GM20431 (cell line): ENCODE data around the gene PDE6B.
"Not testable (repeated sequence)": the region's sequence is repeated elsewhere in the genome, so short reads cannot be mapped to it uniquely, and the experiment has no call there.

Source experiments
- in situ Hi-C: fragments of 300-500 bp; cut with MseI, MboI; formaldehyde crosslinking; loops from one replicate; pipeline ENCODE4 v1.15.0; 2020; ENCODE audit warnings: low sequenced_read_pairs; ENCODE audit not compliant: unreplicated experiment

The PDE6B gene

GRCh38 chr4:680928-681645, 55.7 kb downstream of the PDE6B start:
- in situ Hi-C loops = no loop called here

- in situ Hi-C loops = no loop called here
Measured at GRCh38 chr4:681736-682451, 56.5 kb downstream of the PDE6B start.

- in situ Hi-C loops = no loop called here
Measured at GRCh38 chr4:682490-683172, 57.3 kb downstream of the PDE6B start.

GRCh38 chr4:683247-683897, 58.0 kb downstream of the PDE6B start:
- in situ Hi-C loops = no loop called here

- in situ Hi-C loops = no loop called here
Measured at GRCh38 chr4:683982-684622, 58.7 kb downstream of the PDE6B start.

DNA sequence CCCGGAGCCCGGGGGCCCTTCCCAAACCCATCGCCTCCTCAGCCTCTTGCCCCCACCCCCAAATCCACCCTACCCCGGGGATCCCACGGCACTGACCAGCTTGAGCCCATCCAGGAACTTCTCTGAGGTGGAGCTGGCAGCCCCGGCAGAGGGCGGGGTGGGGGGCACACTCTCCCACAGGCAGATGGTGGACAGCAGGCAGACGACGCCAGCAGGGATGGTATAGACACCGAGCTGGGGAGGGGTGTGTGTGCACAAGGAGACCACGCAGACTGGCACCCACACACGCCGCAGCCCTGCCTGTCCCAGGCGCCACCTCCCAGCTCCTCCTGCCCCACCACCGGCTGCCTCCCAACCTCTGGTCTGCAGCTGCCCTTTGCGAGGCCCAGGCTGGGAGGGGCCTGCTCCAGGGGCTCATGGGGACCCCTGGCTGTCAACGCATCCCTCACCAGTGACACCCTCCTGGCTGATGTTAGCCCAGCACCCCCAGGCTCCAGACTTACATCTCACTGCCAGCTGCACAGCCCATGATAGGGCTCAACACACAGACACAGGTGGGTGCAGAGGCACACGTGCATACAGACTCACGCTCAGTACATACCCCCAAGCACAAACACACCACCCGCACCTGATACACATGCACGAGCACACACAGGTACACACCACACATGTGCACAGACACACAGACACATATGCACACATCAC, 59.4 kb downstream of the PDE6B start:
- in situ Hi-C loops = no loop called here

DNA sequence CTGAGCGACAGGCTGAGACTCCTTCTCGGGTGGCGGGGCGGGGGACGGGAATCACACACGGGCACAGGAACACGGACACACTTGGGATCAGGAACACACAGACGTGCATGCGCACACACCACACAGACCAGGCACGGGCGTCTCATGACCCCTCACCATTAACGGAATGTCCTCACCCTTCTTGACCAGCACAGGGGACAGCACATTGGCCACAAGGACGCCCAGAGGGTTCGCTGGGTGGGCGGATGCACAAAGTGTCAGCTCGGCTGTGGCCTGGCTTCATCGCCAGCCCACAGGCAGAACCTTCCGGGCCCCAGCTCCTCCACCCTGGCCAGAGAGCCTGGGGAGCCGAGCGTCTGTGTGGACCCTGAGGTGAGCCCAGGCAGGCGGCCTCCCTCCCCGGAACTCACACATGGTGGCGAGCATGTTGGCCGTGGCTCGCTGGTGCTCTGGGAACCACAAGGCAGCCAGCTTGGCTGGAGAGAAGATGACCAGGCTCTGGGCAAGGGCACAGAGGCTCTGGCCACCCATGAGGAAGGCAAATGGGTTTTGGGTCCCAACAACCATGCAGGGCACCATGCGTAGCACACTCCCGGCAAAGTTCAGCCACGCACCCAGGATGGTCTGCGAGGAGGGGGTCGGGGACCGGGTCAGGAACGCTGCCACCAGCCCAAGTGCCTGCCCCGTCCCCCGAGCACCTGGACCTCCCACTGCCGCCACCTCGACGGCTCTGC, 60.5 kb downstream of the PDE6B start:
- in situ Hi-C loops = no loop called here

DNA sequence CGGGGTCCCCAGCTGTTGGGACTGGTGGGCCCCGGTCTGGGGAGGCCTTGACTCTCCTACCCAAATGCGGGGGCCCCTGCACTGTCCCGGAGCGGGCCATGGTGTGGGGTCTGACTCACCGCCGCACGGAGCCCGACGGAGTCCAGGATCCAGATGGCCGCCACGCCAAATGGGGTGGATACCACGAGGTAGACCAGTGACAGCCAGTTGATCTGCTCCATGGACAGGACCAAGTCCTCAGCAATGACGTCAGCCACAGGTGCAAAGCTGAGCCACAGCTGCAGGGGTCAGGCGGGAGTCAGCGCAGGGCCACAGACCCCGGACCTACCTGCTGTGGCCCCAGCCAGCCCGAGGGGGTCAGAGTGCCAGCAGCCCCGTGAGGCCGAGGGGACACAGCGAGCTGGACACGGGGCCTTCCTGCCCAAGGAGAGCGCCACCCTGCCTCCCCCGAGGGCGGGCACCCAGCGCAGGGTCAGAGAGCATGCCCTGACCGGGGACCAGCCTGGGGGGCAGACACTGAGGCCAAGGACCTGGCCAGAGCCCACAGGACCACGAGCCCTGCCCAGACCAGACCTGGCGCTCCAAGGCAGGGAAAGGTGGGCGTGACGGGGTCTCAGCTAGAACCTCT, 61.2 kb downstream of the PDE6B start:
- in situ Hi-C loops = no loop called here

GRCh38 chr4:687048-687970, 61.9 kb downstream of the PDE6B start:
- in situ Hi-C loops = no loop called here

DNA sequence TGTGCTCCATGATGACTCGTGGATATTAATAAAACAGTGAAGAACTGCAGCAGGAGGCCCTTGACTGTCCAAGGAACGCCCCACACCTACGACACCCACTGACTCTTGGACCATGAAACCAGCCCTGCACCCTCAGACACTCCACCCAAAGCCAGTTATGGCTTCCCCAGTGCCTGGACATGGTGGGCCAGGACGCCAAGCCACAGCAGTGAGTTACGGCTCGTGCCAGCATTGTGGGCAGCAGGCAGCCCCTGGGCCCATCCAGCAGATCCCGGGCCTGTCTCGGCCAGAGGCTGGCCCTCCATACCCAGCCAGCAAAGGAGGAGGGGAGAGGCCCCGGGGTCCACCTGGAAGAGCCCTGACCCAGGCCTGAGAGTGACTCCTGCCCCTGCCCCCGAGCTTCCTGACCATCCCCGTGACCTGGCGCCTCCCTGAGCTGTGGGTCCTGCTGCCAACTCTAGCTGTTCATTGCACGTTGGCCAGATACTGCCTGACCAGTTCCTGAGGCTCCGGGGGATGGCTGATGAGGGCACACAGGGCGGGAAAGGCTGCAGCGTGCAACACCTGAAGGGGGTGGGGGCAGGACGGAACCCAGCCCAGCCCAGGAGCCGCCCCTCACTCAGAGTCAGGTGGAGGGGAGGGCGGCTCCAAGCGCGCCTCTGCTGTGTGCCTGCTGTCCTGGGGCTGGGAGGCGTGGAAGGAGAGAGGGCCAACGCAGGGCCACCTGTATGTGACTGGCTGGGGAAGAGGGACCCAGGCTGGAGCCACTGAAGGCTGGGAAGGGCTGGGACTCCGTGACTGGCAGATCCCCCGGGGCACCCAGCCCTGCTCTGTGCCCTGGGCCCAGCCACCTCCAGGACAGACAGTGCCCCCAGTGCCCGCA, 62.8 kb downstream of the PDE6B start:
- in situ Hi-C loops = no loop called here

GRCh38 chr4:688854-689681, 63.7 kb downstream of the PDE6B start, which contains the start of gene SLC49A3:
Gene SLC49A3 (minus strand): TSS chr4:689151. CDS start chr4:689127, 24 bp downstream.
- in situ Hi-C loops = no loop called here

- in situ Hi-C loops = no loop called here
Measured at GRCh38 chr4:689723-690122, 64.3 kb downstream of the PDE6B start.

DNA sequence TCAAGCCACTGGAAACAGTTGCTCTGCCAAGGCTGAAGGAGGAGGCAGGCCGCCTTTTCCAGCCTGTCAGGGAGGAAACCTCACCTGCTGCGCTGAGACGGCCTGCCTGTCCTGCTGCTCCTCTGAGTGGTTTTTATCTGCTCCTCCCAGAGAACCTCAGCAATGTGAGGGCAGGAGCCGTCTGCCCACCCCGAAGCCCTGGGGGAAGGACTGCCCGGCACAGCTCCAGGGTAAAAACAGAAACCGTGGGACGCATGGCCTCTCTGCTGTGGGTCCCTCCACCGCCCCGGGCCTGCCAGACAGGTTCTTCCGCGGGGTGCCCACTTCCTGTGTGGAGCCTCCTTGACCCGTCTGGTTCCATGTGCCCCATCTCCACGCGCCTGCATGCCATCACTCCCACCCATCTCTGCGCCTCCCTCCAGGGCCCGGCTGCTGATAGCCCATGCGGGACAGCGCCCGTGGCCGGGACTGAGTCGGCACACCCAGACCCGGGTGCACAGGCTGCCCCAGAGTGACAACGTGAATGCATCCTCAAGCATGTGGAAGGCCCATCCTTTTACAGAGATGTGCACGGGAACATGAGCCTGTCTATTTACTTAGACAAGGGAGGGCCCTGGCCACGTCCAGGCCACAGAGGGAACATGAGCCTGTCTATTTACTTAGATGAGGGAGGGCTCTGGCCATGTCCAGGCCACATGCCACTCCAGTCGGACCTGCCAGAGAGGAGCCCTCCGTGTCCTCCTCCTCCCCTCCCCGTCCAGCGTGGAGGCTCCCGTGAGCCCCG, 67.6 kb downstream of the PDE6B start:
- in situ Hi-C loops = no loop called here

DNA sequence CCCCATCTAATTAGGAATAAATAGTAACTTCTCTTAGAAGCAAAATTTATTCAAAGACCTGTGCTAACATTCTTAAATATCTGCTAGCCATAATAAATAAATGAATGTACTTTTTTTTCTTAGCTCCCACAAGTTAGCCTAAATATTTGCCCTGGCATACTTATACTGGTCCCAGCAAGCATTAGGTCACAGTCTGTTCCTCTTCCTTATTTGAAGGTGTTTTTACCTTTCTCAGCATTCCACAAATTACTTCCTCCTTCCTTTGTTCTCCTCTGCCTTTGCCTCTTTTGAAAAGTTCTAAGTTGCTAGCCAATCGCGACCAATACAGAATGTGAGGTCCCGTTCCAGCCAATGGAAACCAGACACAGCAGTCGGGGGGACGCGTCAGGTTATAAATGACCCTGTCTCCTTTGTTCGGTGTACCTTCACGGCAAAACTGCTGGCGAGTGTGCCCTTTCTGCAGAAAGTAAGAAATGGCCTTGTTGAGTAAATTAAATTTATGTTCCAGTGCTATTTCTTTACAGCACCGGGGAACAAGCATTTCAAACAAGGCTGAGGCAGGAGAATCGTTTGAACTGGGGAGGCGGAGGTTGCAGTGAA, 69.1 kb downstream of the PDE6B start:
- in situ Hi-C loops = not testable (repeated sequence)
